Vagina (tissue), 2 donors: Measurements from ENCODE around the gene DNAH14. TPM values are rescaled to one million over a fixed set of nuclear protein-coding genes. Genes with fewer than 3 reads are reported as not detected.
"Not testable (repeated sequence)": the region's sequence is repeated elsewhere in the genome, so short reads cannot be mapped to it uniquely, and the experiment has no call there.

Experiments
- DNase-seq, 2 donors: peaks; one replicate each; pipeline ENCODE4 v3.0.0-alpha.2; 2017; ENCODE audit errors: extremely low spot score in 2 of 2
- H3K27ac ChIP-seq: fragments of 200-600 bp; sonication (generic); one replicate; pipeline ENCODE4 v1.5.1; 2019
- H3K27me3 ChIP-seq: fragments of 200-600 bp; sonication (generic); one replicate; pipeline ENCODE4 v1.5.1; 2019
- H3K36me3 ChIP-seq, 2 donors: fragments of 200-600 bp; sonication (generic); one replicate each; pipeline ENCODE4 v1.5.1; 2017 to 2019
- H3K4me1 ChIP-seq: fragments of 200-600 bp; sonication (generic); one replicate; pipeline ENCODE4 v1.5.1; 2019
- H3K4me3 ChIP-seq, 2 donors: fragments of 200-600 bp; sonication (generic); 1 replicate in 1 of 2; 2 replicates in 1 of 2; pipeline ENCODE4 v1.5.1; 2016 to 2019
- H3K9me3 ChIP-seq: fragments of 200-600 bp; sonication (generic); one replicate; pipeline ENCODE4 v1.5.1; 2019
- CTCF ChIP-seq, 3 experiments: fragments of 450-650 bp in 2 of 3; fragments of 200-600 bp in 1 of 3; sonication (generic) in 1 of 3; IDR thresholded peaks; one replicate each; pipeline ENCODE4 v1.5.1; 2017 to 2019; ENCODE audit warnings: antibody characterized with exemption in 3 of 3, mild to moderate bottlenecking in 2 of 3, moderate library complexity in 2 of 3
- POLR2A ChIP-seq, 2 donors: fragments of 450-650 bp; IDR thresholded peaks; one replicate each; pipeline ENCODE4 v1.6.1; 2017; ENCODE audit warnings: antibody characterized with exemption in 2 of 2, mild to moderate bottlenecking in 2 of 2, moderate library complexity in 2 of 2
- POLR2AphosphoS5 ChIP-seq, 2 donors: sonication (generic); formaldehyde crosslinking; IDR thresholded peaks; one replicate each; pipeline ENCODE4 v1.9.0; 2017; ENCODE audit warnings: antibody characterized with exemption in 2 of 2, mild to moderate bottlenecking in 2 of 2, low read depth in 1 of 2; ENCODE audit not compliant: insufficient read depth in 1 of 2
- intact Hi-C: fragments of 100-400 bp; cut with DNase I; formaldehyde crosslinking; loops from one replicate; pipeline ENCODE4 v1.15.1; 2023
- total RNA-seq: library from RNA; depleted of rRNA; stranded (reverse); fragments of >200 nt; gene quantifications from one replicate; pipeline ENCODE4 v1.2.3, GENCODE V29; 2016

Gene DNAH14
- total RNA-seq, 1 donor from 2014 or later = 5.6 TPM

GRCh38 chr1:224957696-224958095 is 28.2 kb downstream of the DNAH14 start:
- Histone ChIP-seq H3K4me1 (no peaks in the 10 kb centered on the region), H3K9me3 (no peaks in the 10 kb centered on the region), H3K27me3 (no peaks in the 10 kb centered on the region), H3K4me3 (no peak overlapping the region), H3K36me3 (no peaks in the 10 kb centered on the region), H3K27ac (no peak overlapping the region)
- TF ChIP-seq POLR2AphosphoS5 (IDR thresholded peaks at IDR 0.05; ENCODE audit: insufficient read depth in 1 of 2, low read depth in 1 of 2) = no peak
- no peak for TF ChIP-seq CTCF (IDR thresholded peaks at IDR 0.05)
- DNase-seq = no peak
- intact Hi-C loops = no loop called here

GRCh38 chr1:224958490-224958889 is 29.0 kb downstream of the DNAH14 start:
- intact Hi-C loops = no loop called here
- Histone ChIP-seq H3K9me3 (no peaks in the 10 kb centered on the region), H3K36me3 (no peaks in the 10 kb centered on the region), H3K27me3 (no peaks in the 10 kb centered on the region), H3K4me3 (no peak overlapping the region), H3K4me1 (no peaks in the 10 kb centered on the region), H3K27ac (no peak overlapping the region)
- no peak for DNase-seq
- TF ChIP-seq POLR2A (IDR thresholded peaks at IDR 0.05) (no peak), POLR2AphosphoS5 (IDR thresholded peaks at IDR 0.05; ENCODE audit: insufficient read depth in 1 of 2, low read depth in 1 of 2) (no peak), CTCF (IDR thresholded peaks at IDR 0.05) (no peak)

GRCh38 chr1:224959115-224959514 is 29.6 kb downstream of the DNAH14 start:
- Histone ChIP-seq H3K27ac (no peak overlapping the region), H3K27me3 (no peaks in the 10 kb centered on the region), H3K4me3 (no peak overlapping the region), H3K9me3 (no peaks in the 10 kb centered on the region), H3K4me1 (no peaks in the 10 kb centered on the region), H3K36me3 (no peaks in the 10 kb centered on the region)
- no peak for DNase-seq
- intact Hi-C loops = no loop called here
- TF ChIP-seq POLR2A (IDR thresholded peaks at IDR 0.05) = no peak
- no peak for TF ChIP-seq CTCF (IDR thresholded peaks at IDR 0.05)
- TF ChIP-seq POLR2AphosphoS5 (IDR thresholded peaks at IDR 0.05; ENCODE audit: insufficient read depth in 1 of 2, low read depth in 1 of 2) = no peak

GRCh38 chr1:224959656-224960055 is 30.2 kb downstream of the DNAH14 start:
- no peak overlapping the region for H3K4me3 ChIP-seq
- no peak for TF ChIP-seq CTCF (IDR thresholded peaks at IDR 0.05)
- no peak for TF ChIP-seq POLR2AphosphoS5 (IDR thresholded peaks at IDR 0.05; ENCODE audit: insufficient read depth in 1 of 2, low read depth in 1 of 2)
- no peak for TF ChIP-seq POLR2A (IDR thresholded peaks at IDR 0.05)
- intact Hi-C loops = no loop called here
- no peaks in the 10 kb centered on the region for H3K9me3 ChIP-seq
- H3K27me3 ChIP-seq = no peaks in the 10 kb centered on the region
- H3K27ac ChIP-seq = no peak overlapping the region
- no peaks in the 10 kb centered on the region for H3K4me1 ChIP-seq
- no peak for DNase-seq
- no peaks in the 10 kb centered on the region for H3K36me3 ChIP-seq

GRCh38 chr1:224980181-224980580 is 50.7 kb downstream of the DNAH14 start:
- Histone ChIP-seq H3K4me3 (no peak overlapping the region), H3K9me3 (no peaks in the 10 kb centered on the region), H3K36me3 (no peaks in the 10 kb centered on the region), H3K4me1 (no peaks in the 10 kb centered on the region), H3K27ac (no peak overlapping the region), H3K27me3 (no peaks in the 10 kb centered on the region)
- intact Hi-C loops = no loop called here
- no peak for TF ChIP-seq POLR2A (IDR thresholded peaks at IDR 0.05)
- TF ChIP-seq POLR2AphosphoS5 (IDR thresholded peaks at IDR 0.05; ENCODE audit: insufficient read depth in 1 of 2, low read depth in 1 of 2) = no peak
- no peak for TF ChIP-seq CTCF (IDR thresholded peaks at IDR 0.05)
- DNase-seq = no peak

- DNase-seq, H3K4me1 ChIP-seq, H3K4me3 ChIP-seq, H3K36me3 ChIP-seq, H3K27me3 ChIP-seq, intact Hi-C loops, H3K9me3 ChIP-seq, H3K27ac ChIP-seq: not testable (repeated sequence)
These were observed 52.5 kb downstream of the DNAH14 start for GRCh38 chr1:224981922-224982354.
